Hematopoietic multipotent progenitor cell treated with erythropoietin and hydrocortisone succinate and interleukin-3 and kit ligand, for 6 days (in vitro differentiated cells): ENCODE measurements around the gene TMA7B.
A peak's percentile ranks its signal among the peaks of the same experiment; 100 is the strongest.
"Not testable (repeated sequence)": the region's sequence is repeated elsewhere in the genome, so short reads cannot be mapped to it uniquely, and the experiment has no call there.

Experiments used
- DNase-seq: peaks from one replicate; pipeline ENCODE4 v3.0.0-alpha.2; 2015

The TMA7B gene

GRCh38 chr22:39985383-39986035 is 25.3 kb downstream of the TMA7B start:
- DNase-seq = no peak

GRCh38 chr22:39988386-39989114 is 28.4 kb downstream of the TMA7B start:
- no peak for DNase-seq

GRCh38 chr22:39989633-39990032 is 29.4 kb downstream of the TMA7B start:
- no peak for DNase-seq

- DNase-seq = peak; percentile 69
Measured at GRCh38 chr22:39990686-39991085, 30.5 kb downstream of the TMA7B start.

GRCh38 chr22:39991159-39991860 is 31.1 kb downstream of the TMA7B start:
- no peak for DNase-seq

- no peak for DNase-seq
Measured at GRCh38 chr22:39992088-39992826, 32.1 kb downstream of the TMA7B start.

GRCh38 chr22:39992894-39993293 is 32.7 kb downstream of the TMA7B start:
- DNase-seq = not testable (repeated sequence)

GRCh38 chr22:39994041-39994565 is 33.9 kb downstream of the TMA7B start:
- DNase-seq = peak; percentile 96

GRCh38 chr22:39994566-39995392 is 34.6 kb downstream of the TMA7B start, which contains the start of gene FAM83F:
TSS of gene FAM83F (plus strand) at chr22:39994954. CDS start at chr22:39995043, 89 bp downstream.
- peak; percentile 72 for DNase-seq

GRCh38 chr22:39995393-39996252 is 35.4 kb downstream of the TMA7B start:
- DNase-seq = peak; percentile 35

- no peak for DNase-seq
Measured at GRCh38 chr22:39996732-39997131, 36.5 kb downstream of the TMA7B start.

GRCh38 chr22:39997421-39997820 is 37.2 kb downstream of the TMA7B start:
- DNase-seq = no peak

- no peak for DNase-seq
Measured at GRCh38 chr22:39997939-39998726, 37.9 kb downstream of the TMA7B start.

- peak; percentile 66 for DNase-seq
Measured at GRCh38 chr22:39999144-39999757, 39.1 kb downstream of the TMA7B start.

- DNase-seq = no peak
Measured at GRCh38 chr22:40000171-40000570, 40.0 kb downstream of the TMA7B start.

GRCh38 chr22:40001106-40001505 is 40.9 kb downstream of the TMA7B start:
- no peak for DNase-seq

GRCh38 chr22:40001800-40002577 is 41.8 kb downstream of the TMA7B start:
- DNase-seq = no peak

- DNase-seq = no peak
Measured at GRCh38 chr22:40002935-40003715, 42.9 kb downstream of the TMA7B start.
